ENCODE data around the gene BBS2. TPM values are rescaled to one million over a fixed set of nuclear protein-coding genes. Genes with fewer than 3 reads are reported as not detected.

The BBS2 gene
- total and polyA plus RNA-seq, 9 of the 15 experiments (the other 6 are each of a cell fraction or from before 2014, with no cell fraction given): 4.2 to 22.7 (median 10.2) TPM

GRCh38 chr16:56513972-56514371 is 5.9 kb downstream of the BBS2 start:
- Histone ChIP-seq H3K4me3 (no peak overlapping the region), H3K9me3 (replicated peaks; ENCODE audit: control insufficient read depth, insufficient read depth, low read depth, low read length) (no peaks in the 10 kb centered on the region), H3K79me2 (ENCODE audit: control insufficient read depth, insufficient read depth, low read length) (no peaks in the 10 kb centered on the region), H3K27ac (ENCODE audit: extremely low read depth, low read depth, low read length) (no peak overlapping the region), H3K4me1 (replicated peaks in 1 of 2; ENCODE audit: control insufficient read depth in 2 of 2, insufficient read depth in 2 of 2, low read length in 2 of 2) (peaks cover 0 to 1% of the 10 kb centered on the region in 2 experiments; a peak in 1 of 5 replicates), H4K20me1 (replicated peaks; ENCODE audit: control insufficient read depth, insufficient read depth, low read length) (no peaks in the 10 kb centered on the region), H3K9ac (ENCODE audit: insufficient read depth in 1 of 2, low read depth in 2 of 2, low read length in 2 of 2) (no peak overlapping the region), H3K27me3 (ENCODE audit: control insufficient read depth in 2 of 2, insufficient read depth in 2 of 2, low read length in 2 of 2) (no peaks in the 10 kb centered on the region), H2AFZ (ENCODE audit: low read depth, low read length) (no peak overlapping the region; the same call in 1 of the 2 replicates), H3K9me1 (ENCODE audit: control insufficient read depth, insufficient read depth, low read length) (no peaks in the 10 kb centered on the region), H3K4me2 (ENCODE audit: insufficient read depth, low read length) (no peak overlapping the region), H3K36me3 (ENCODE audit: control insufficient read depth, insufficient read depth, low read length) (no peaks in the 10 kb centered on the region)
- FAIRE-seq (peak; percentile 71), ATAC-seq (peak; percentile 93), DNase-seq (ENCODE audit: extremely low read depth in 1 of 4, low spot score in 3 of 4) (peak; percentile 29 to 69 (median 40))
- no TSS peak for BruUV-seq (replicated peaks)
- in situ Hi-C loops (cut with MboI): no loop called here
- CTCF ChIA-PET (ENCODE audit: low intra/inter-chr PET ratio): interaction anchor here (1.0 to 1.4 kb wide), 3 partner anchors 87 to 188 kb away, joined by 4 to 6 read pairs (median 4); no protein-coding TSS in a partner anchor
- WGBS (ENCODE audit: insufficient coverage, low coverage, missing lambda C conversion rate): 15% methylated on average over 3 of the region's 3 CpGs
- POLR2A ChIA-PET: interaction anchor here (0.6 to 1.8 kb wide), 3 partner anchors 8 to 704 kb away, joined by 3 read pairs; no protein-coding TSS in a partner anchor
- intact Hi-C loops (cut with micrococcal nuclease): loop anchor here (1.0 to 10.0 kb wide), 2 partner anchors 63 to 159 kb away; no protein-coding TSS in a partner anchor
- TF ChIP-seq ZNF280B (CRISPR knock-in tag; IDR thresholded peaks at IDR 0.05) (no peak), RAD21 (CRISPR knock-in tag; conservative IDR thresholded peaks at IDR 0.05 in 1 of 2, IDR thresholded peaks at IDR 0.05 in 1 of 2) (peak; percentile 68 to 74), JUND (IDR thresholded peaks at IDR 0.05; ENCODE audit: borderline replicate concordance, low read depth, low read length) (no peak), JUND (tag; IDR thresholded peaks at IDR 0.05; ENCODE audit: borderline replicate concordance, low read depth, low read length) (peak; percentile 13; the same call in 1 of the 3 replicates), GATAD2B (IDR thresholded peaks at IDR 0.05; ENCODE audit: borderline replicate concordance) (0 out of 2 replicates have a peak, but pooled peaks have one; percentile 10), TEAD4 (IDR thresholded peaks at IDR 0.05; ENCODE audit: low read length) (peak; percentile 37; the same call in 1 of the 2 replicates), TEAD4 (CRISPR knock-in tag; IDR thresholded peaks at IDR 0.05; ENCODE audit: borderline replicate concordance) (no peak), TAF9B (IDR thresholded peaks at IDR 0.05; ENCODE audit: partially characterized antibody) (no peak), ARID3A (IDR thresholded peaks at IDR 0.05; ENCODE audit: borderline replicate concordance, low read depth, low read length) (peak; percentile 82; the same call in 1 of the 2 replicates), SMARCA4 (IDR thresholded peaks at IDR 0.05) (peak; percentile 51; the same call in 1 of the 2 replicates), GABPA (tag; conservative IDR thresholded peaks at IDR 0.05; ENCODE audit: low read depth) (no peak), CTCF (IDR thresholded peaks at IDR 0.05 in 2 of 3, conservative IDR thresholded peaks at IDR 0.05 in 1 of 3; ENCODE audit: insufficient read depth in 2 of 3, low read depth in 1 of 3, low read length in 3 of 3) (peak; percentile 69 to 86 (median 71)), CEBPG (CRISPR knock-in tag; IDR thresholded peaks at IDR 0.05) (no peak), CEBPG (tag; conservative IDR thresholded peaks at IDR 0.05 in 1 of 2, IDR thresholded peaks at IDR 0.05 in 1 of 2) (0 out of 4 replicates have a peak, but pooled peaks of 1 of the 2 experiments have one; percentile 20), MEIS2 (IDR thresholded peaks at IDR 0.05; ENCODE audit: partially characterized antibody) (peak; percentile 52), SLC30A9 (CRISPR knock-in tag; IDR thresholded peaks at IDR 0.05) (no peak)

Measured in K562 (cell line).